Transverse colon (tissue), 3 donors: Measurements from ENCODE around the gene ABHD16A.

Source experiments
- POLR2A ChIP-seq: fragments of 450-650 bp; IDR thresholded peaks from one replicate; pipeline ENCODE4 v1.6.1; 2016; ENCODE audit warnings: antibody characterized with exemption, mild to moderate bottlenecking, moderate library complexity
- TF ChIP-seq, protein P1 (sequence below), 5 experiments: fragments of 200-600 bp in 3 of 5; fragments of 450-650 bp in 2 of 5; sonication (generic) in 3 of 5; IDR thresholded peaks; 1 replicate in 2 of 5; 2 replicates in 3 of 5; pipeline ENCODE4 v1.5.1; 2016 to 2017; ENCODE audit warnings: antibody characterized with exemption in 5 of 5, inconsistent platforms in 3 of 5, mild to moderate bottlenecking in 2 of 5, moderate library complexity in 1 of 5

DNA sequence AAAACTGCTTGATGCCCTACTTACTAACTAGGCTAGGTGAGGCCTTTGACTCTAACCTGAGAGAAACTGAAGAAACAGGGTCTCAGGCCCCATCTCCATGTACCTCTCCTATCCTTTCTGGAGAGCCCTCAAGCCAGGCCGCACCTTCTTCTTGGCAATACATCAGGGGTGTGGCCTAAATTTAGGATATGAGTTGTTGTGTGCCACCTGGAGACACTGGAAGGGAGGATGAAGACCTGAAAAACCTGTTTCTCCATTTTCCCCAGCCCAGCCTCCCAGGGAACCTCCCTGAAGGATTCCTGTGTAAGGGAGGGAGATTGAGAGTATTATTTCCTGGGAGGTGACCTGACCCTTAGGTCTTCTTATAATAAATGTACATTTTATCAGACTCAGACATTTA lies 15.1 kb upstream of the ABHD16A start:
- TF ChIP-seq, protein P1, sequence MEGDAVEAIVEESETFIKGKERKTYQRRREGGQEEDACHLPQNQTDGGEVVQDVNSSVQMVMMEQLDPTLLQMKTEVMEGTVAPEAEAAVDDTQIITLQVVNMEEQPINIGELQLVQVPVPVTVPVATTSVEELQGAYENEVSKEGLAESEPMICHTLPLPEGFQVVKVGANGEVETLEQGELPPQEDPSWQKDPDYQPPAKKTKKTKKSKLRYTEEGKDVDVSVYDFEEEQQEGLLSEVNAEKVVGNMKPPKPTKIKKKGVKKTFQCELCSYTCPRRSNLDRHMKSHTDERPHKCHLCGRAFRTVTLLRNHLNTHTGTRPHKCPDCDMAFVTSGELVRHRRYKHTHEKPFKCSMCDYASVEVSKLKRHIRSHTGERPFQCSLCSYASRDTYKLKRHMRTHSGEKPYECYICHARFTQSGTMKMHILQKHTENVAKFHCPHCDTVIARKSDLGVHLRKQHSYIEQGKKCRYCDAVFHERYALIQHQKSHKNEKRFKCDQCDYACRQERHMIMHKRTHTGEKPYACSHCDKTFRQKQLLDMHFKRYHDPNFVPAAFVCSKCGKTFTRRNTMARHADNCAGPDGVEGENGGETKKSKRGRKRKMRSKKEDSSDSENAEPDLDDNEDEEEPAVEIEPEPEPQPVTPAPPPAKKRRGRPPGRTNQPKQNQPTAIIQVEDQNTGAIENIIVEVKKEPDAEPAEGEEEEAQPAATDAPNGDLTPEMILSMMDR (IDR thresholded peaks at IDR 0.05): no peak
- no peak for TF ChIP-seq POLR2A
